ENCODE measurements around the gene PLIN4.

PLIN4 gene

DNA sequence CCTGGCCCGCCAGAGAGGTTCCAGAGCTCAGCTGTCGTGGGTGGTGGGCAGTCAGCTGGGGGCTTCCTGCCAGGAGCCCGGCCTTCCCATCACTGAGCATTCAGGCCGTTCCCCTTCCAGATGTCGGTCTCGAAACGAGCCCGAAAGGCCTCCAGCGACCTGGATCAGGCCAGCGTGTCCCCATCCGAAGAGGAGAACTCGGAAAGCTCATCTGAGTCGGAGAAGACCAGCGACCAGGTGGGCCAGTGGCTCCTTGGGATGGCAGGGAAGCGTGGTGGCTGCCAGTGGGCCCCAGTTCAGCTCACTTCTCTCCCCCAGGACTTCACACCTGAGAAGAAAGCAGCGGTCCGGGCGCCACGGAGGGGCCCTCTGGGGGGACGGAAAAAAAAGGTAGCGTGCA, 26.8 kb downstream of the PLIN4 start:
- no peak overlapping the region for H3K27ac ChIP-seq (ENCODE audit: low read depth, low read length)
- H3K9ac ChIP-seq (ENCODE audit: low read depth in 1 of 2, low read length in 2 of 2) = no peak overlapping the region
- no peaks in the 10 kb centered on the region for H3K9me3 ChIP-seq (ENCODE audit: control insufficient read depth in 1 of 2, low read length in 2 of 2)
- H3K36me3 ChIP-seq (ENCODE audit: control insufficient read depth in 1 of 2, insufficient read depth in 2 of 2, low read length in 2 of 2) = peaks cover 5 to 68% of the 10 kb centered on the region in 2 donors
- H3K27me3 ChIP-seq (ENCODE audit: control insufficient read depth in 1 of 2, insufficient read depth in 2 of 2, low read length in 2 of 2) = no peaks in the 10 kb centered on the region
- H3K4me3 ChIP-seq (ENCODE audit: low read depth in 1 of 2, low read length in 2 of 2) = no peak overlapping the region
- H3K4me1 ChIP-seq (ENCODE audit: control insufficient read depth in 1 of 2, insufficient read depth in 2 of 2, low read length in 2 of 2) = no peaks in the 10 kb centered on the region

DNA sequence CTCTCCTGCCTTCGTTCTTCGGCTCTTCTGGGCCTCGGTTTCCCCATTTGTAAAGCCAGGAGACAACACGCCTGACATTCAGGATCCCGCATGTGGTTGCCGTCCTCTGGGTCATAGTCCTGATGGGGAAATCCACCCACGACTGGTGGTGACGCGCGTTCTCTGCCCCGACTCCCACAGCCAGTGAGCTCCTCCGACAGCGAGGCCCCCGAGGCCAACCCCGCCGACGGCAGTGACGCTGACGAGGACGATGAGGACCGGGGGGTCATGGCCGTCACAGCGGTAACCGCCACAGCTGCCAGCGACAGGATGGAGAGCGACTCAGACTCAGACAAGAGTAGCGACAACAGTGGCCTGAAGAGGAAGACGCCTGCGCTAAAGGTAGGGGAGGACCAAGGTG, 29.8 kb downstream of the PLIN4 start:
- no peaks in the 10 kb centered on the region for H3K4me1 ChIP-seq (ENCODE audit: control insufficient read depth in 1 of 2, insufficient read depth in 2 of 2, low read length in 2 of 2)
- H3K36me3 ChIP-seq (ENCODE audit: control insufficient read depth in 1 of 2, insufficient read depth in 2 of 2, low read length in 2 of 2) = peaks cover 5 to 49% of the 10 kb centered on the region in 2 donors
- H3K9ac ChIP-seq (ENCODE audit: low read depth in 1 of 2, low read length in 2 of 2) = no peak overlapping the region
- H3K9me3 ChIP-seq (ENCODE audit: control insufficient read depth in 1 of 2, low read length in 2 of 2) = no peaks in the 10 kb centered on the region
- no peaks in the 10 kb centered on the region for H3K27me3 ChIP-seq (ENCODE audit: control insufficient read depth in 1 of 2, insufficient read depth in 2 of 2, low read length in 2 of 2)
- H3K27ac ChIP-seq (ENCODE audit: low read depth, low read length) = no peak overlapping the region
- H3K4me3 ChIP-seq (ENCODE audit: low read depth in 1 of 2, low read length in 2 of 2) = no peak overlapping the region

DNA sequence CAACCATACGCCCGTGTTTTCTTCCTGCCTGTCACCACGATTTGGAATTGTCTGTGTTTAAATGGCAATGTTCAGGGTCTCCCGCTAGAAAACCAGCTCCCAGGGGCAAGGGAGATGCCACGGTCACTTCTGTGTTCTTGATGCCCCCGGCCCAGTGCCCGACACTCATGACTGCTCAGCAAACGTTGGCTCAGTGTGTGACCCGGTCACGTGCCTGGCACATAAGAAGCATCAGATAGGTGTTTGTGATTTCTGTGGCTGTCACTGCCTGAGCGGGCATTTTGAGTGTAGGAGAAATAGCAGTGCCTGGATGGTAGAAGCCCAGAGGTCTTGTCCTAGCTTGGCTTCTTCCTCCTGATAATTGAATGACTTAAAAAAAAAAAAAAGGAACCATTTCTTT, 30.7 kb downstream of the PLIN4 start:
- H3K9ac ChIP-seq (ENCODE audit: low read depth in 1 of 2, low read length in 2 of 2) = no peak overlapping the region
- H3K27ac ChIP-seq (ENCODE audit: low read depth, low read length) = no peak overlapping the region
- no peaks in the 10 kb centered on the region for H3K4me1 ChIP-seq (ENCODE audit: control insufficient read depth in 1 of 2, insufficient read depth in 2 of 2, low read length in 2 of 2)
- H3K36me3 ChIP-seq (ENCODE audit: control insufficient read depth in 1 of 2, insufficient read depth in 2 of 2, low read length in 2 of 2) = peaks cover 11 to 47% of the 10 kb centered on the region in 2 donors
- H3K27me3 ChIP-seq (ENCODE audit: control insufficient read depth in 1 of 2, insufficient read depth in 2 of 2, low read length in 2 of 2) = no peaks in the 10 kb centered on the region
- H3K4me3 ChIP-seq (ENCODE audit: low read depth in 1 of 2, low read length in 2 of 2) = no peak overlapping the region
- H3K9me3 ChIP-seq (ENCODE audit: control insufficient read depth in 1 of 2, low read length in 2 of 2) = no peaks in the 10 kb centered on the region

DNA sequence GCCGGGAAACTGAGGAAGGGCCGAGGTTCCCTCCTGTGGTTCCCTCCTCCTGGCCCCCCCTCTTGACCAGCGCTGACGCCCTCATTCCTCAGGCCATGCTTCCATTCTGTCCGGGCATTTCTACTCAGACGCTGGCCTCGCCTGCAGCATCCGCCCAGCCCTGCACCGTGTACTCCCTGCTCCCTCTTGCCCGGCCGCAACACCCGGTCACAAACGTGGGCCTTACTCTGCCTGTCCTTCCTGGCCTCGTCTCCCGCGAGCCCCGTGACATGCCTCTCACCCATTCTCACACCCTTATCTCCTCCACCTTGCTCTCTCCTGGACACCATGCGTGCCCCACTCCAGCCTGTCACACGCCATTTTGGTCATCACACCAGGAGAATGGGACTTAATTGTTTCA, 34.9 kb downstream of the PLIN4 start:
- Histone ChIP-seq H3K27me3 (ENCODE audit: control insufficient read depth in 1 of 2, insufficient read depth in 2 of 2, low read length in 2 of 2) (no peaks in the 10 kb centered on the region), H3K9ac (ENCODE audit: low read depth in 1 of 2, low read length in 2 of 2) (no peak overlapping the region), H3K36me3 (ENCODE audit: control insufficient read depth in 1 of 2, insufficient read depth in 2 of 2, low read length in 2 of 2) (peaks cover 10 to 17% of the 10 kb centered on the region in 2 donors), H3K4me1 (ENCODE audit: control insufficient read depth in 1 of 2, insufficient read depth in 2 of 2, low read length in 2 of 2) (no peaks in the 10 kb centered on the region), H3K9me3 (ENCODE audit: control insufficient read depth in 1 of 2, low read length in 2 of 2) (no peaks in the 10 kb centered on the region), H3K27ac (ENCODE audit: low read depth, low read length) (no peak overlapping the region), H3K4me3 (ENCODE audit: low read depth in 1 of 2, low read length in 2 of 2) (no peak overlapping the region)

DNA sequence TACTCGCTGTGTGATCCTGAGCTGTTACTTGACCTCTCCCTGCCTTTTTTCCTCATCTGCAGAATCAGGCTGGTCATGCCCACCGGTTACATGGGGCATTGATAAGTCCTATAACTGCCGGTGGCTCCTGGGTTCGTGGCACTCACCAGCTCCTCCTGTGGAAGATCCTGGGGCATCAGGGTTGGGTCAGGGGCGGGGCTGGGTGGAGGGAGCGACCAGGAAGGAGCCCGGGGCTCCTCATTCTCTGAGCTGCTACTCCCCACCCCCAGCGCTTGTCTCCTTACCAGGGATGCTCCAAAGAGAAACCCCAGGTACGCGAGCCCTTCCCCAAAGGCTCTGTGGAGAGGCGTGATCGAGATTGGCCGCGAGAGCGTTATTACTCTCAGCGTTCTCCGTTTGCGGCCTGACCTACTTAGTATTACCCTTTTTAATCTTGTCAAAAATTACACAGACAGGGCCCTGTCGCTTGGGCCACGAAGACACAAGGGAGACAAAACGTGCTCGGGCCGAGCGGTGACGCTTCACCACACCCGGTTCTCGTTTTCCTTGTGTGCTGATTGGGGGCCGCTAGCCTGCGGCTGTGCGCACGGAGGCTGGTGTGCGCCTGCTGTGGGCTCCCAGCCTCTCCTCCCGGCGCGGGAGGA, 35.4 kb downstream of the PLIN4 start:
- Histone ChIP-seq H3K9me3 (ENCODE audit: control insufficient read depth in 1 of 2, low read length in 2 of 2) (no peaks in the 10 kb centered on the region), H3K27ac (ENCODE audit: low read depth, low read length) (no peak overlapping the region), H3K9ac (ENCODE audit: low read depth in 1 of 2, low read length in 2 of 2) (no peak overlapping the region), H3K4me3 (ENCODE audit: low read depth in 1 of 2, low read length in 2 of 2) (no peak overlapping the region), H3K4me1 (ENCODE audit: control insufficient read depth in 1 of 2, insufficient read depth in 2 of 2, low read length in 2 of 2) (no peaks in the 10 kb centered on the region), H3K27me3 (ENCODE audit: control insufficient read depth in 1 of 2, insufficient read depth in 2 of 2, low read length in 2 of 2) (no peaks in the 10 kb centered on the region), H3K36me3 (ENCODE audit: control insufficient read depth in 1 of 2, insufficient read depth in 2 of 2, low read length in 2 of 2) (peaks cover 9 to 15% of the 10 kb centered on the region in 2 donors)

DNA sequence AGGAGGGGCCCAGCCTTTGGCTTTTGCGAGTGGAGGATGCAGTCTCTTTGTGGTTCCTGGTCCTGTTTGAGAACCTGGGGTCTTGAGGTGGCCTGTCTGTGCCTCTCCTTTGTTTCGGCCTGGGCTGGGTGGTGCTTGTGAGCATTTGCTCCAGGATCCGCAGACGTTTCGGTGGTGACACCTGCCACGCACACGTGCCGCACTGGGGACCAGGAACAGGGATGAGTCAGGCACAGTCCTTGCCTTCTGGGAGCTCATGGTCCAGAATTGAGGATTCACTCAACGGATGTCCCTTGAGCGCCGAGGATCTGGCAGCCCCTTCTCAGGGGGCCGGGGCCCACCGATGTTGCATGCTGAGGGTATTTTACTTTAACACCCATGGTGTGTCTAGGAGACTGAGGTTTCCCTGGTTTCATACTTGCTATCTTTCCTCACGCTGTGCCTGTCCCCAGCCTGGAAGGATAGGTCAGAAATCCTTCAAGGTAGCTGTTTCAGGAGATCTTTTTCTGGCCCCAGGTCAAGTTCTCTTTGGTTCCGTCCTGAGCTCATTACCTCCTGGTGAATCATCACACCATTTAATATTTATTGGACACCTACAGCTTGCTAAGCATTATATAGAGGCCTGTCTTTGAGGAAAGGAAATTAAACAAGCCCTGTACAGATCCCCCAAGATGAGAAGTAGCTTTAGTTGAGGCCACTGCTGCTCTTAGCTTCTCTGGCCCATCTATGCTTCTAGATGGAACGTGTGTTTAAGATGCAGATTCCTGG, 41.1 kb downstream of the PLIN4 start:
- no peak overlapping the region for H3K9ac ChIP-seq (ENCODE audit: low read depth in 1 of 2, low read length in 2 of 2)
- peaks cover 10 to 15% of the 10 kb centered on the region in 2 donors for H3K4me1 ChIP-seq (ENCODE audit: control insufficient read depth in 1 of 2, insufficient read depth in 2 of 2, low read length in 2 of 2)
- no peaks in the 10 kb centered on the region for H3K27me3 ChIP-seq (ENCODE audit: control insufficient read depth in 1 of 2, insufficient read depth in 2 of 2, low read length in 2 of 2)
- no peak overlapping the region for H3K27ac ChIP-seq (ENCODE audit: low read depth, low read length)
- H3K4me3 ChIP-seq (ENCODE audit: low read depth in 1 of 2, low read length in 2 of 2) = no peak overlapping the region
- H3K9me3 ChIP-seq (ENCODE audit: control insufficient read depth in 1 of 2, low read length in 2 of 2) = no peaks in the 10 kb centered on the region
- peaks cover 9 to 22% of the 10 kb centered on the region in 2 donors for H3K36me3 ChIP-seq (ENCODE audit: control insufficient read depth in 1 of 2, insufficient read depth in 2 of 2, low read length in 2 of 2)

DNA sequence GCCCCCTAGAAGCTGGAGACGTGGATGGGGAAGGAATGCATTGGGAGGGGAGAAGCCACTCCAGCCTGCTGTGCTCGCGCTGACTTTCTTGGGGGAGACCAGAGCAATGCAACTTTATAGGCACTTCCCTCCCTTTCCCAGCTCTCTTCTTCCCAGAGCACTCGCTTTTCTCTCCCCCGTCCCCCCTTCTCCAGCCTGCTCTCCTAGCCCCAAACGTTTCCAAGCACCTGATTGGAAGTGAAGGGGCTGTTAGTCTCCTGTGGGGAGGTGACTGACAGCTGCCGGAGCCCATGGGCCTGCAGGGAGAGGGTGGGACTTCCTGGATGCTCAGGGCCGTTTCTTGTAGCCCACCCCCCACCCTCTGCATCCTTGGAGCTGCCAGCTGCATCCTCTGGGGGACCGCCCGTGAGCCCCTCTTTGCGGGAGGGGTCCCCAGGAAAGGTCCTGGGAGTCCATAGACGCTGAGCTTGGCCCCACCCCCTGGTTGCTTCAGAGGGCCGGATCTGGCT, 43.7 kb downstream of the PLIN4 start:
- Histone ChIP-seq H3K36me3 (ENCODE audit: control insufficient read depth in 1 of 2, insufficient read depth in 2 of 2, low read length in 2 of 2) (peaks cover 9 to 22% of the 10 kb centered on the region in 2 donors), H3K9me3 (ENCODE audit: control insufficient read depth in 1 of 2, low read length in 2 of 2) (no peaks in the 10 kb centered on the region), H3K27me3 (ENCODE audit: control insufficient read depth in 1 of 2, insufficient read depth in 2 of 2, low read length in 2 of 2) (no peaks in the 10 kb centered on the region), H3K9ac (ENCODE audit: low read depth in 1 of 2, low read length in 2 of 2) (no peak overlapping the region), H3K27ac (ENCODE audit: low read depth, low read length) (no peak overlapping the region), H3K4me1 (ENCODE audit: control insufficient read depth in 1 of 2, insufficient read depth in 2 of 2, low read length in 2 of 2) (peaks cover 10 to 15% of the 10 kb centered on the region in 2 donors), H3K4me3 (ENCODE audit: low read depth in 1 of 2, low read length in 2 of 2) (no peak overlapping the region)

DNA sequence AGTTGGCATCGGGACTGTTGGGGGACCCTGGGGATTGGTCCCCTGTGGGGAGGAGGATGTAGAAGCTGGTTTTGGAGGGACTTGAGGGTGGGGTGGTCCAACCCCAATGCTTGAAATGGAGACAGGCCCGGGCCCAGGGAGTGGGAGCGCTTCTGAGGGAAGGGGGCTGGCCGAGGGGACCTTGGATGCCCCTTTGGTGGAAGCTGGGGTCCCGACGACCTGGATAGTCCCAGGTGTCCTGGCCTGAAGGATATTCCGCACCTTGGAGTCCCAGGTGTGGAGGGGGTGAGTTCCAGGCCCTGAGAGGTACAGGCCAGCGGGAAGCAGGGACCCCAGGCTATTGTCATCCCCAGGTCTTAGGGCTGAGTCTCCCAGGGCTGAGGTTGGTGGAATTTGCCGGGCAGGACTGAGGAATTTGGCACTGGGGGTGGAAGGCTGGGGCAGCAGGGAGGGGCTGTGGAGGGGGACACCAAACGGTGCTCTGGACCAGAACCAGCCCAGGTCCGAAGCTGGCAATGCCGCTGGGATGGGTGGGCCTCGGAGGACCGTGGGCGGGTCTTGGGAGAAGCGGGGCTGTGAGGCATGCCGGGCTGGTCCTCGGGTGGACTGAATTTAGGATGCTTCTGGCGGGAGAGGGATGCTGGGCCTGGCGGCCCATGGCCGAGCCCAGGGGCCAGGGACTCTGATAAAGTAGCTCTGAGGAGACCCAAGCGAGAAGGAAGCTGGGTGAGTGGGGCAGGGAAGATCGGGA, 44.3 kb downstream of the PLIN4 start:
- Histone ChIP-seq H3K36me3 (ENCODE audit: control insufficient read depth in 1 of 2, insufficient read depth in 2 of 2, low read length in 2 of 2) (peaks cover 9 to 22% of the 10 kb centered on the region in 2 donors), H3K9me3 (ENCODE audit: control insufficient read depth in 1 of 2, low read length in 2 of 2) (no peaks in the 10 kb centered on the region), H3K9ac (ENCODE audit: low read depth in 1 of 2, low read length in 2 of 2) (no peak overlapping the region), H3K27ac (ENCODE audit: low read depth, low read length) (no peak overlapping the region), H3K27me3 (ENCODE audit: control insufficient read depth in 1 of 2, insufficient read depth in 2 of 2, low read length in 2 of 2) (no peaks in the 10 kb centered on the region), H3K4me1 (ENCODE audit: control insufficient read depth in 1 of 2, insufficient read depth in 2 of 2, low read length in 2 of 2) (peaks cover 10 to 15% of the 10 kb centered on the region in 2 donors), H3K4me3 (ENCODE audit: low read depth in 1 of 2, low read length in 2 of 2) (no peak overlapping the region)

DNA sequence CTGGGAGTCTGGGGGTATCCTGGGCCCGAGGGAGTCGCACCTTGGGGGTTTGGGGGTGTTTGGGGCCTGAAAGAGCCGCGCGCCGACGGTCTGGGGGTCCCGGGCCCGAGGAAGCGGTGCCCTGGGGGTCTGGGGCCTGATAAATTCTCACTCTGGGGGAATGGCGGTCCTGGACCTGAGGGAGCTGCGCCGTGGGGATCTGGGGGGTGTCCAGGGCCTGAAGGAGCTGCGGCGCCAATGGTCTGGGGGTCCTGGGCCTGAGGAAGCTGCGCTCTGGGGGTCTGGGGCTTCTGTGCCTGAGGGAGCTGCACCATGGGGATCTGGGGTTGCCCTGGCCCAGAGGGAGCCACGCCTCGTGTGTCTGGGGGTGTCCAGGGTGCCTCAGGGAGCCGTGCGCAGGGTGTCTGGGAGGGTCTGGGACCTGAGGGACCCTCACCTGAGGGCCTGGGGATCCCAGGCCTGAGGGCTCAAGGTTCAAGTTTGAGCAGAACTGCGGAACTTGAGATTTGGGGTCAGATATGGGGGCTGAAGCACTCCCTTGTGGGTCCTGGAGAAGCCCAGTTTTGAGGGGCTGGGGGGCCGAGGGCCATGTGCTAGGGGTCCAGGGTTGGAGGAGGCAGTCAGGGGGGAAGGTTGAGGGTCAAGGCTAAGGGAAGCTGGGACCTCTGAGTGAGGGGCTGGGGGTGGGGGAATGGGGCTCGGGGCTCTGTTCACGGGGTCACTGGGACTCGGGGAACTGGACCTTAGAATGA, 45.1 kb downstream of the PLIN4 start:
- Histone ChIP-seq H3K4me1 (ENCODE audit: control insufficient read depth in 1 of 2, insufficient read depth in 2 of 2, low read length in 2 of 2) (peaks cover 10 to 15% of the 10 kb centered on the region in 2 donors), H3K36me3 (ENCODE audit: control insufficient read depth in 1 of 2, insufficient read depth in 2 of 2, low read length in 2 of 2) (peaks cover 9 to 22% of the 10 kb centered on the region in 2 donors), H3K4me3 (ENCODE audit: low read depth in 1 of 2, low read length in 2 of 2) (peak overlapping the region; percentile 64 to 74), H3K9me3 (ENCODE audit: control insufficient read depth in 1 of 2, low read length in 2 of 2) (no peaks in the 10 kb centered on the region), H3K27me3 (ENCODE audit: control insufficient read depth in 1 of 2, insufficient read depth in 2 of 2, low read length in 2 of 2) (no peaks in the 10 kb centered on the region), H3K27ac (ENCODE audit: low read depth, low read length) (no peak overlapping the region), H3K9ac (ENCODE audit: low read depth in 1 of 2, low read length in 2 of 2) (peak overlapping the region; percentile 63 to 71)

All from duodenal mucosa (tissue), 2 donors.